ENCODE results near the gene CALML3. TPM values are rescaled to one million over a fixed set of nuclear protein-coding genes. Genes with fewer than 3 reads are reported as not detected.

The CALML3 gene
- total RNA-seq, 1 experiment from 2014 or later = not detected

DNA sequence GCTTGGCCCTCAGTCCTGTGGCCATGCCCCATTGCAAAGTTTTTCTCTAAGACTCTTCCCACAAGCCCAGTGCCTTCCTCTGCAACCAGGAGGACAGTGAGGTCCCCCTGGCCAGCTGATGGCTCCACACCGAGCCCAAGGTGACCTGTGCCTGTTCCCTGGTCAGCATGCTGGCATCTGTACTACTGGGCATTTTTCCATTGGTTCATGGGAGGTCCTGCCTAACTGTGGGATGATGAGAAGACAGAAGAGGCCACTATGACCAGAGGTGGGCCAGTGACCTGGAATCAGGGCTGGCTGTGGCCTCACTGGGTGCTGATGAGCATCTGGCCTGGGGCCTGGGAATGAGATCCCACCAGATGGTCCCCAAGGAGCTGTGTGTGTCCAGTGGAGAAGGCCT lies 20.2 kb downstream of the CALML3 start:
- no peak overlapping the region for H3K27ac ChIP-seq (ENCODE audit: insufficient read length, low read depth, low read length)
- H3K4me1 Mint-ChIP-seq = no peaks in the 10 kb centered on the region

More for the DNA sequence above, 20.2 kb downstream of the CALML3 start:
- Histone ChIP-seq H2AFZ (ENCODE audit: low read length) (no peak overlapping the region), H4K5ac (ENCODE audit: insufficient read length, low read depth, low read length) (no peak overlapping the region), H3K14ac (ENCODE audit: insufficient read depth, low read length) (no peak overlapping the region), H2AK5ac (ENCODE audit: insufficient read length, low read length) (no peak overlapping the region), H3K4me1 (ENCODE audit: insufficient read depth, low read length) (no peaks in the 10 kb centered on the region), H2BK12ac (ENCODE audit: insufficient read length, low read depth, low read length) (no peak overlapping the region), H3K79me1 (ENCODE audit: insufficient read depth, low read depth, low read length, poor library complexity, severe bottlenecking) (no peaks in the 10 kb centered on the region), H2BK20ac (ENCODE audit: low read depth, low read length, poor library complexity, severe bottlenecking) (no peak overlapping the region), H3K18ac (ENCODE audit: insufficient read length, low read depth, low read length) (no peak overlapping the region), H2BK5ac (ENCODE audit: insufficient read length, low read length) (no peak overlapping the region), H3T11ph (ENCODE audit: low read length) (no peak overlapping the region), H4K20me1 (ENCODE audit: control insufficient read depth, insufficient read depth, insufficient read length) (no peaks in the 10 kb centered on the region), H3K27me3 (ENCODE audit: insufficient read depth, low read length) (no peaks in the 10 kb centered on the region), H2BK15ac (ENCODE audit: low read depth, low read length) (no peak overlapping the region), H2BK120ac (ENCODE audit: low read depth, low read length, poor library complexity, severe bottlenecking) (no peak overlapping the region), H3K56ac (ENCODE audit: insufficient read length, low read depth, low read length) (no peak overlapping the region), H3K79me2 (ENCODE audit: insufficient read depth, low read length) (no peaks in the 10 kb centered on the region), H3K4ac (ENCODE audit: low read depth, low read length) (no peak overlapping the region), H4K8ac (replicated peaks; ENCODE audit: insufficient read length, low read depth, low read length) (no peak overlapping the region), H3K23ac (ENCODE audit: insufficient read length, low read depth, low read length) (no peak overlapping the region), H4K91ac (ENCODE audit: insufficient read length, low read depth, low read length) (no peak overlapping the region), H3K9ac (ENCODE audit: extremely low read depth, insufficient read length, low read length) (no peak overlapping the region), H3K23me2 (ENCODE audit: insufficient read length, low read depth, low read length, poor library complexity, severe bottlenecking) (no peaks in the 10 kb centered on the region), H3K4me2 (ENCODE audit: insufficient read depth, insufficient read length, low read length) (no peak overlapping the region), H3K9me3 (ENCODE audit: control insufficient read depth, low read depth, low read length) (no peaks in the 10 kb centered on the region)
- Mint-ChIP-seq H3K27ac (no peak overlapping the region), H3K4me3 (no peak overlapping the region), H3K9me3 (peaks cover 18 to 23% of the 10 kb centered on the region in 2 experiments), H3K27me3 (ENCODE audit: low read depth) (no peaks in the 10 kb centered on the region; the same call in 1 of the 2 replicates), H3K36me3 (ENCODE audit: insufficient read depth in 1 of 3, low read depth in 3 of 3) (peaks cover 5 to 13% (median 6%) of the 10 kb centered on the region in 3 experiments; a peak in 6 of 7 replicates)
- WGBS (ENCODE audit: extremely low coverage, insufficient read length, low lambda C conversion rate) = no CpG with 5 or more reads among the region's 1 CpG
- DNase-seq = no peak
- TF ChIP-seq CTCF (conservative IDR thresholded peaks at IDR 0.05) = no peak

All from H9 (cell line).